NOMO-1 treated with DMSO at 0.1 percent for 48 hours (cell line): ENCODE measurements around the gene PAM16.

Source experiments
- DNase-seq: peaks from one replicate; lab custom pipeline; 2025; ENCODE audit not compliant: unreplicated experiment; lab: John Stamatoyannopoulos, UW

Gene PAM16

DNA sequence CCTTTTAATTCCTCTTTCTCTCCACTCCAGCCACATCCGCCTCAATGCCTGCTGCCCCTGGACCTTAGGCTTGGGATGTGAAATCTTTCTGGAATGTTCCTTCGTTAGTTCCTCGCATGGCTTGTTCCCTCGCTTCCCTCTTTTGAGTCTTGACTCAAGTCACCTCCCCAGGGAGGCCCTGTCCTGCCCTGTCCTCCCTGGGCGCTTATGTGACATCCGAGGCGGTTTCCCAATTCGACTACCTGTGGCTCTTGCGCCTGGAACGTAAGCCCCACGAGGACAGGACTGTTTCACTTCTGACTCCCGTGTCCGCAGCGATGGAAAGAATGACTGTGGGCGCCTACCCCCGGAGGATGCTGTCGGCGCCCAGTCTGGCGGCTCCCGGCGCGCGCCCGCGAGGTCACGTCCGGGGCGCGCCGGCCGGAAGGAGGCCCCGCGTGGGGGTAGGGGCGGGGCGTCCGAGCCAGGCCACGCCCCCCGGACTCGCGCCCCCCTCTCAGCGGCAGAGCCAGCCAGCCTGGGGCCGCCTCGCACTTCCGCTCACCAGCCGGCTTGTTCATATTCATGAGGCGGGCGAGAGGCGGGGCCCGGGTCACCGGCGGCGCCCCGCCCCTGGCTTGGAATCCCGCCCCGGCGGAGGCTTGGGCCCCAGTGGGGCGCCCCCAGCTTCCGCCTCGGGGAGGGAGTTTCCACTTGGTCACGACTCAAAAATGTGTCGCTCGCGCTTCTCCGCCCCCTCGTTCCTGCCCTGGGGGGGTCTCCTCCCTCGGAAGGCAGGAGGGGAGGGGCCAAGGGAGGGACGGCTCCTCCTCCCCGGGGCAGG is 43.7 kb downstream of the PAM16 start:
- DNase-seq, result peak; percentile 96

DNA sequence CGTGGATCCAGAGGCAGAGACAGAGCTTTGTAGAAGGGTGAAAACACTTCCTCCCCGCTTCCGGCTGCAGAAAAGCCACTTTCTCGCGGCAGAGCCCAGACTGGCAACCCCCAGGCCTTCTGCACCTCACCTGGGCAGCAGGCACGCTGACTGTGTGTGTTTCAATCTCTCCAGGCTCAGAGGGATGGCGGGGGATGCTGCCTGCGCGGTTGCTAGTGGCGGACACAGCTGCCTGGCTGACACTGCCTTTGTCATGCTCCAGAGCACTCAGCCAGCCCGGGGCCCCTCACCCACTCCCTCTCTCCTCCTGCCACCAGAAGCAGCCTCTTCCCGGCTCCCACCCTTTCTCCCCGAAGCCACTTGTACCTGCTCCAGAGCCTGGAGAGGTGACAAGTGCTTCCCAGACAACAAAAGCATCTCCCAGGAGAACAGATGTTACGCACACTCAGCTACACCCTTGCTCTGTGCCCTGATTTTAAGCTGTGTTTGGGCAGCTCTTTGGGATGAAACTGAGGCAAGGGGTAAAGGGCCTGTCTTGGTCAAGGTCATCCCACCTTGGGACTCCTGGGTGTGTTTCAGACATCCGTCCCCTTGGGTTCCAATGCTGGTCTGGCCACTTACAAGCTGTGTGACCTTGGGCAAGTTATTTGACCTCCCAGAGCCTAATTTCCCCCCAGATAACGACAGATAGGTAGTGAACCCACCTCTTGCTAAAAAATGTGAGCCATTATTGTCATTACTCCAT is 44.5 kb downstream of the PAM16 start:
- DNase-seq, result no peak

DNA sequence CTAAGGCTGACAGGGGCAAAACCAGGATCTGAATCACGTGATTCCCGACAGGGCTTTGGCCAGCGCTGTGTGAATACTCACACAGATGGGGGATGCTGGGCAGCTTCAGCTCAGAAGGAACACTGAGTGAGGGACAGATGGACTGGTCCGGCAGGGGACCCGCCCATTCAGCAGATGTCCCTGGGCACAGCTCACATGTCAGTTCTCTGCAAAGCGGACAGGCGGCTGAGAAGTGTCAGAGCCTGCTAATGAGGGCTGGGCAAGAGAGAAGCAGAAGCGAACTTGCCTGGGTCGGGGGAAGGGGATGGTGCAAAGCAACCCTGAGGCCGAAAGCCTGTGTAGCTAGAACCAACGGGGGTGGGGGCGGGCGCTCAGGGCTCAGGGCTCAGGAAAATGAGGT is 47.1 kb downstream of the PAM16 start:
- DNase-seq, result no peak

DNA sequence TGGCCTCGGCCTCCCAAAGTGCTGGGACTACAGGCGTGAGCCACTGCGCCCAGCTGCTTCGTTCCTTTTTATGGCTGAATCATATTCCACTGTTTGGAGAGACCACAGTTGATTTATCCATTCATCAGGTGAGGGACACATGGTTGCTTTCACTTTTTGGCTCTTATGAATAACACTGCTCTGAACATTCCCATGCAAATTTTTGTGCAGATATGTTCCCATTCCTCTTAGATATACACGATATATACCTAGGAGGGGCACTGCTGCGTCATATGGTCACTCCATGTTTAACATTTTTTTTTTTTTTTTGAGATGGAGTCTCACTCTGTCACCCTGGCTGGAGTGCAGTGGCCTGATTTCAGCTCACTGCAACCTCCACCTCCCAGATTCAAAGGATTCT is 49.2 kb downstream of the PAM16 start:
- no peak for DNase-seq

DNA sequence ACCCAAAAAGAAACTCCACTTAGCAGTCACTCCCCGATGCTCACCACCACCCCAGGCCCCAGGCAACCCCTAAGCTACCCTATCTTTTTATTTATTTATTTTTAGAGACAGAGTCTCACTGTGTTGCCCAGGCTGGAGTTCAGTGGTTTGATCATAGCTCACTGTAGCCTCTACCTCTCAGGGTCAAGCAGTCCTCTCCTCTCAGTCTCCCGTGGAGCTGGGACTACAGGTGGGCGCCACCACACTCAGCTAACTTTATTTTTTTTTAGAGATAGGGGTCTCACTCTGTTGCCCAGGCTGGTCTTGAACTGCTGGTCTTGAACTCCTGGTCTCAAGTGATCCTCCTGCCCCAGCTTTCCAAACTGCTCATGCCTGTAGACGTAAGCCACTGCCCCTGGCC is 49.9 kb downstream of the PAM16 start:
- no peak for DNase-seq

DNA sequence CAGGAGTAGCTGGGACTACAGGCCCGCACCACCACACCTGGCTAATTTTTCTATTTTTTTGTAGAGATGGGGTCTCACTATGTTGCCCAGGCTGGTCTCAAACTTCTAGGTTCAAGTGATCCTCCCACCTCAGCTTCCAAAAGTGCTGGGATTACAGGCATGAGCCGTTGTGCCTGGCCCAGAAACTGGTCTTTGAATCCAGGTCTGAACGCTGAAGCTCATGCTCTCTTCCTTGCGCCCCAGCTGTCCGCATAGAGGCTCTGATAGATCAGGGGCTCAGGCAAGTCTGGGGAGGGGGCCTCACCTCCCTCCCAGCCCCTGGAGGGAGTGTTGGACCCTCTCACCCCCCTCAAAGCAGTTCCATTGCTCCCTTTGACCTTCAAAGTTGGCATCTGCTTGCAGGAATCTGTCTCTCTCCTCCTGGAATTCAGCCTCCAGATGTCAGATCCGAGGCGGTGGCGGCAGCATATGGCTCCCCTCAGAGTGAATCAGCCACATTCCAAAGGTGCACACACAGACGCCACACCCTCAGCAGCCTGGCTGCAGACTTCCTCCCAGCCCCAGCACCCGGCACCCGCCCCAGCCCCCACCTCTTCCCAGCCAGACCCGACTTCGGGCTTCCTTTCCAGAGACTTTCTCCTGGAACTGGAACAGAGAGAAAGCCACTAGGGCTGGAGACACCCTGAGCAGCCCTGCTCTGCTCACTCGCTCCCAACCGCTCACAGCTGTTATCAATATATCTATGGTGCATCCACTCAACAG is 52.2 kb downstream of the PAM16 start:
- no peak for DNase-seq

DNA sequence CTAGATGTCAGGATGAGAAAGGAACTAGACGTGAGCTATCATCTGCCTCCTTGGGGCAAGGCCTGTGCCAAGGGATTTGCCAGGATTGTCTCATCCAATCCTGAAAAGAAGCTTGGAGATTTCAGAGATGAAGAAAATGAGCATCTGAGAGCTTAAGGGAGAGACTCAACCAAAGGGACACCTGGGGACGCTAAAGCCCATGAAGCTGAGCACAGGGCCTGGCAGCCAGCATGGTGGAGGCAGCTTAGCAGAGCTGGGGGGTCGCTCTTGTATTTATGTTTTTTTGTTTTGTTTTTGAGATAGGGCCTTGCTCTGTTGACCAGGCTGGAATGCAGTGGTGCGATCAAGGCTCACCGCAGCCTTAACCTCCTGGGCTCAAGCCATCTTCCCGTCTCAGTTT is 53.6 kb downstream of the PAM16 start:
- DNase-seq, result no peak

DNA sequence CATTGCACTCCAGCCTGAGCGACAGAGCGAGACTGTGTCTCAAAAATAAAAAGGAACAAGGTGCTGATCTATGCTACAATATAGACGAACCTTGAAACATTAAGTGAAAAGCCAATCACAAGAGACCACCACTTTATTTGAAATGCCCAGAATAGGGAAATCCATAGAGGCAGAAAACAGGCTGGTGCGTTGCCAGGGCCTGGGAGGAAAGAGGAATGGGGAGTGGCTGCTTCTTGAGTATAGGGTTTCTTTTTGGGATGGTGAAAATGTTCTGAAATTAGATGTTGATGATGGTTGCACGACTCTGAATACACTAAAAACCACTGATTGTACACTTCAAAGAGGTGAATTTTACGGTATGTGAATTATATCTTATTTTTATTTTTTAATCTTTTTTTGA is 55.5 kb downstream of the PAM16 start:
- no peak for DNase-seq

DNA sequence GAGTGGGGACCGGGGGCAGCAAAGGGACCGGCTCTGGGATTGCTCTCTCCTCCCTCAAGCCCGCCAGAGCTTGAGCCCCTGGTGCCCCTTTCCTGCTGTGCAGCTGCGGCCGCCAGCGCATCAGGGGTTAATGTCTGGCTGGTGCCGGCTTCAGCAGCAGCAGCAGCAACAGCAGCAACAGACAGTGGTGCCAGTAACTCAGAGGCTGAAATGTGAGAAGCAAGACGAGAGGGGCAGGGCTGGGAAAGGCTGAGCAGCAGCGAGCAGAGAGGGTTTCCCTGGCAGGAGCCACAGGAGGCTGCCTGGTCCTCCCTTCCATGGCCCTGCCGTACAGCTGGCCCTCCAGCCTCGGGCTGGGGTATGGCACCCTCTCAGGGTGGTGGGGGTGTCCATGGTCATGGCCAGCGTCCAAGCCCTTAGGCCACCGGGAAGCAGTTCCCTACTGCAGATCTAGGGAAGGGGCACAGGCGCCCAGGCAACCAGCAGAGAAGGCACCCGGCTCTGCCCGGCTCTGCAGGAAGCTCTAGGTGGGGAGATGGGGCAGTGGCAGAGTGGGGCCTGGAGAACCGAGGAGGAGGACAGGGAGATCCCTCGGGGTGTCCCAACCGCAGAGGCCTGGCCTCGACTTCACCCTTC is 57.2 kb downstream of the PAM16 start:
- DNase-seq, result no peak

DNA sequence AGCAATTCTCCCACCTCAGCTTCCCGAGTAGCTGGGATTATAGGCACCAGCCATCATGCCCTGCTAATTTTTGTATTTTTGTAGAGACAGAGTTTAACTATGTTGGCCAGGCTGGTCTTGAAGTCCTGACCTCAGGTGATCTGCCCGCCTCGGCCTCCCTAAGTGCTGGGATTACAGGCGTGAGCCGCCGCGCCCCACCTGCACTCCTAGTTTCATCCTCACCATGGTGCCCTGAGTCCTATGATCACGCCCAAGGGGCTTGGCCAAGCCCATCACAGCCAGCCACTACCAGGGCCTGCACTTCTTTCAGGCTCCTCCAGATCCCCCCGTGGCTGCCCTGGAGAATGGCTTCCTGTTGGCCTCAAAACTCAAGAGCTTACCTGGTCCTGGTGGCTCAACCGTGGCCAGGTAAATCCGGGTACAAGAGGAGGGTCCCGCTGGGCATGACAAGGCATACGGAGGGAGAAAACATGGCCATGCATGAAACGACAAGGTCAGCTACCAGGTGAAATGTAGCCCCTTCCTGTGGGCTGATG is 57.9 kb downstream of the PAM16 start:
- DNase-seq, result no peak

DNA sequence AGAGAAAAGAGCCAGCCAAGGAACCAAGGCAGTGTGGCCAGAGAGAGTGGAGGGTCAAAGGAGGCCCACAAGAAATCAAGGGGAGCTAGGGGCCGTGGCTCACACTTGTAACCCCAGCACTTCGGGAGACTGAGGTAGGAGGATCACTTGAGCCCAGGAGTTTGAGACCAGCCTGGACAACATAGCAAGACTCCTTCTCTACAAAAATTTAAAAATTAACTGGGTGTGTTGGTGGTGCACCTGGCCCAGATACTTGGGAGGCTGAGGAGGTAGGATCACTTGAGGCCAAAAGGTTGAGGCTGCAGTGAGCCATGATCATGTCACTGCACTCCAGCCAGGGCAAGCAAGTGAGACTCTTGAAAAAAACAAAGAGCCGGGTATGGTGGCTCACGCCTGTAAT is 59.4 kb downstream of the PAM16 start:
- DNase-seq, result no peak
